ENCODE measurements around the gene PGPEP1. TPM values are rescaled to one million over a fixed set of nuclear protein-coding genes. Genes with fewer than 3 reads are reported as not detected.
"Not testable (repeated sequence)": the region's sequence is repeated elsewhere in the genome, so short reads cannot be mapped to it uniquely, and the experiment has no call there.

The PGPEP1 gene
- total RNA-seq, 1 donor from 2014 or later = 36.1 TPM

- H3K4me3 Mint-ChIP-seq (ENCODE audit: unreplicated experiment) = no peak overlapping the region
- no peak overlapping the region for H3K27ac Mint-ChIP-seq (ENCODE audit: unreplicated experiment)
- peaks cover 20% of the 10 kb centered on the region for H3K36me3 Mint-ChIP-seq (ENCODE audit: unreplicated experiment)
- peaks cover 16% of the 10 kb centered on the region for H3K4me1 Mint-ChIP-seq (ENCODE audit: unreplicated experiment)
- DNase-seq (ENCODE audit: extremely low spot score, unreplicated experiment) = no peak
- H3K27me3 Mint-ChIP-seq (ENCODE audit: unreplicated experiment) = no peaks in the 10 kb centered on the region
- H3K9me3 Mint-ChIP-seq (ENCODE audit: unreplicated experiment) = no peaks in the 10 kb centered on the region
- no peak for TF ChIP-seq CTCF (IDR thresholded peaks at IDR 0.05)
Observed at GRCh38 chr19:18342090-18342632, 1.8 kb downstream of the PGPEP1 start.

- peaks cover 27% of the 10 kb centered on the region for H3K36me3 Mint-ChIP-seq (ENCODE audit: unreplicated experiment)
- H3K27ac Mint-ChIP-seq (ENCODE audit: unreplicated experiment) = no peak overlapping the region
- no peak for TF ChIP-seq CTCF (IDR thresholded peaks at IDR 0.05)
- H3K27me3 Mint-ChIP-seq (ENCODE audit: unreplicated experiment) = no peaks in the 10 kb centered on the region
- no peak overlapping the region for H3K4me3 Mint-ChIP-seq (ENCODE audit: unreplicated experiment)
- DNase-seq (ENCODE audit: extremely low spot score, unreplicated experiment) = no peak
- peaks cover 14% of the 10 kb centered on the region for H3K4me1 Mint-ChIP-seq (ENCODE audit: unreplicated experiment)
- H3K9me3 Mint-ChIP-seq (ENCODE audit: unreplicated experiment) = no peaks in the 10 kb centered on the region
Observed at GRCh38 chr19:18344582-18344950, 4.2 kb downstream of the PGPEP1 start.

- H3K4me1 Mint-ChIP-seq (ENCODE audit: unreplicated experiment) = peaks cover 13% of the 10 kb centered on the region
- no peaks in the 10 kb centered on the region for H3K27me3 Mint-ChIP-seq (ENCODE audit: unreplicated experiment)
- no peaks in the 10 kb centered on the region for H3K9me3 Mint-ChIP-seq (ENCODE audit: unreplicated experiment)
- no peak overlapping the region for H3K27ac Mint-ChIP-seq (ENCODE audit: unreplicated experiment)
- peaks cover 28% of the 10 kb centered on the region for H3K36me3 Mint-ChIP-seq (ENCODE audit: unreplicated experiment)
- no peak for TF ChIP-seq CTCF (IDR thresholded peaks at IDR 0.05)
- no peak overlapping the region for H3K4me3 Mint-ChIP-seq (ENCODE audit: unreplicated experiment)
- DNase-seq (ENCODE audit: extremely low spot score, unreplicated experiment) = no peak
Observed at GRCh38 chr19:18345296-18345695, 4.9 kb downstream of the PGPEP1 start.

GRCh38 chr19:18346091-18346490 lies 5.7 kb downstream of the PGPEP1 start:
- Mint-ChIP-seq H3K27me3 (ENCODE audit: unreplicated experiment) (no peaks in the 10 kb centered on the region), H3K27ac (ENCODE audit: unreplicated experiment) (peak overlapping the region; percentile 12), H3K4me1 (ENCODE audit: unreplicated experiment) (peaks cover 13% of the 10 kb centered on the region), H3K9me3 (ENCODE audit: unreplicated experiment) (no peaks in the 10 kb centered on the region), H3K36me3 (ENCODE audit: unreplicated experiment) (peaks cover 31% of the 10 kb centered on the region), H3K4me3 (ENCODE audit: unreplicated experiment) (no peak overlapping the region)
- TF ChIP-seq CTCF (IDR thresholded peaks at IDR 0.05) = no peak
- DNase-seq (ENCODE audit: extremely low spot score, unreplicated experiment) = no peak

GRCh38 chr19:18348171-18348570 lies 7.8 kb downstream of the PGPEP1 start:
- Mint-ChIP-seq H3K27me3 (ENCODE audit: unreplicated experiment) (no peaks in the 10 kb centered on the region), H3K27ac (ENCODE audit: unreplicated experiment) (no peak overlapping the region), H3K4me3 (ENCODE audit: unreplicated experiment) (no peak overlapping the region), H3K4me1 (ENCODE audit: unreplicated experiment) (peaks cover 6% of the 10 kb centered on the region), H3K9me3 (ENCODE audit: unreplicated experiment) (no peaks in the 10 kb centered on the region), H3K36me3 (ENCODE audit: unreplicated experiment) (peaks cover 27% of the 10 kb centered on the region)
- TF ChIP-seq CTCF (IDR thresholded peaks at IDR 0.05) = no peak
- DNase-seq (ENCODE audit: extremely low spot score, unreplicated experiment) = no peak

- peaks cover 26% of the 10 kb centered on the region for H3K36me3 Mint-ChIP-seq (ENCODE audit: unreplicated experiment)
- H3K4me1 Mint-ChIP-seq (ENCODE audit: unreplicated experiment); DNase-seq (ENCODE audit: extremely low spot score, unreplicated experiment); H3K9me3 Mint-ChIP-seq (ENCODE audit: unreplicated experiment); H3K27ac Mint-ChIP-seq (ENCODE audit: unreplicated experiment); H3K4me3 Mint-ChIP-seq (ENCODE audit: unreplicated experiment); H3K27me3 Mint-ChIP-seq (ENCODE audit: unreplicated experiment): not testable (repeated sequence)
Observed at GRCh38 chr19:18348818-18349339, 8.5 kb downstream of the PGPEP1 start.
